H1 (cell line): ENCODE measurements around the gene VSIG10. TPM values are rescaled to one million over a fixed set of nuclear protein-coding genes. Genes with fewer than 3 reads are reported as not detected.

Experiments
- CTCF ChIA-PET: fragments of 300-600 bp; sonication (Branson Sonifier 250); formaldehyde crosslinking; loops from one replicate; lab custom pipeline; 2021; ENCODE audit not compliant: partially characterized antibody; lab: Charles Lee
- POLR2A ChIA-PET: fragments of 300-600 bp; sonication (Branson Sonifier 250); formaldehyde crosslinking; loops from one replicate; lab custom pipeline; 2021; ENCODE audit warnings: inconsistent platforms; ENCODE audit not compliant: partially characterized antibody; lab: Charles Lee
- DNase-seq, 2 experiments: peaks; one replicate each; pipeline versions ENCODE4 v3.0.0 to v3.0.0-alpha.2; 2010 to 2022; ENCODE audit warnings: low spot score in 2 of 2, low read depth in 1 of 2, mixed read lengths in 1 of 2
- FAIRE-seq: peaks from 2 replicates; lab custom pipeline; 2011; peaks lifted over from hg19 to GRCh38; lab: Jason Lieb, UNC
- H2AFZ ChIP-seq: 2 replicates; pipeline ENCODE4 v1.8.1; 2012; ENCODE audit warnings: low read length, inconsistent platforms
- H2AK5ac ChIP-seq: 2 replicates; pipeline ENCODE4 v1.6.1; 2013; ENCODE audit warnings: low read depth, low read length
- H2BK120ac ChIP-seq: replicated peaks from 2 replicates; pipeline ENCODE3; 2013; ENCODE audit warnings: low read depth, low read length, inconsistent platforms
- H2BK12ac ChIP-seq: 2 replicates; pipeline ENCODE4 v1.6.1; 2013; ENCODE audit warnings: low read depth, low read length
- H2BK15ac ChIP-seq: 2 replicates; pipeline ENCODE4 v1.6.1; 2013; ENCODE audit warnings: low read length
- H2BK20ac ChIP-seq: 2 replicates; pipeline ENCODE4 v1.6.1; 2013; ENCODE audit warnings: low read length
- H2BK5ac ChIP-seq: 2 replicates; pipeline ENCODE4 v1.6.1; 2013; ENCODE audit warnings: low read depth, low read length
- H3K14ac ChIP-seq: 2 replicates; pipeline ENCODE4 v1.6.1; 2013; ENCODE audit warnings: inconsistent platforms; ENCODE audit not compliant: insufficient read length
- H3K18ac ChIP-seq: 2 replicates; pipeline ENCODE4 v1.6.1; 2013; ENCODE audit warnings: low read length; ENCODE audit errors: extremely low read depth
- H3K23ac ChIP-seq: 2 replicates; pipeline ENCODE4 v1.6.1; 2013; ENCODE audit warnings: inconsistent platforms; ENCODE audit not compliant: insufficient read length
- H3K23me2 ChIP-seq: 2 replicates; pipeline ENCODE4 v1.6.1; 2013; ENCODE audit warnings: low read depth, low read length
- H3K27ac ChIP-seq: 2 replicates; pipeline ENCODE4 v1.6.1; 2011; ENCODE audit warnings: low read depth, low read length, inconsistent platforms
- H3K27me3 ChIP-seq, 4 experiments: replicated peaks in 1 of 4; 1 replicate in 1 of 4; 2 replicates in 3 of 4; pipeline versions ENCODE4 v1.6.1 to v1.8.1; 2011 to 2013; ENCODE audit warnings: low read length in 3 of 4, mild to moderate bottlenecking in 3 of 4, inconsistent platforms in 2 of 4, mixed read lengths in 2 of 4, moderate library complexity in 1 of 4; ENCODE audit not compliant: control insufficient read depth in 3 of 4, insufficient read depth in 3 of 4; ENCODE audit errors: extremely low read depth in 1 of 4
- H3K36me3 ChIP-seq, 4 experiments: 2 replicates each; pipeline versions ENCODE4 v1.6.1 to v1.8.1; 2011 to 2013; ENCODE audit warnings: mild to moderate bottlenecking in 4 of 4, low read length in 3 of 4, moderate library complexity in 2 of 4, control low read depth in 1 of 4, inconsistent platforms in 1 of 4; ENCODE audit not compliant: insufficient read depth in 4 of 4, control insufficient read depth in 2 of 4
- H3K4ac ChIP-seq: replicated peaks from 2 replicates; pipeline ENCODE3; 2013; ENCODE audit warnings: low read length, low read depth, mixed read lengths, inconsistent platforms; ENCODE audit not compliant: insufficient read length
- H3K4me1 ChIP-seq, 4 experiments: replicated peaks in 1 of 4; 1 replicate in 1 of 4; 2 replicates in 3 of 4; pipeline versions ENCODE4 v1.6.1 to v1.8.1; 2011 to 2013; ENCODE audit warnings: low read length in 3 of 4, inconsistent platforms in 2 of 4, mixed read lengths in 1 of 4; ENCODE audit not compliant: insufficient read depth in 4 of 4, control insufficient read depth in 3 of 4
- H3K4me2 ChIP-seq, 2 experiments: 2 replicates each; pipeline versions ENCODE4 v1.6.1 to v1.8.1; 2011 to 2013; ENCODE audit warnings: low read depth in 2 of 2, low read length in 2 of 2, control low read depth in 1 of 2, inconsistent platforms in 1 of 2, mild to moderate bottlenecking in 1 of 2; ENCODE audit not compliant: insufficient read depth in 1 of 2
- H3K4me3 ChIP-seq, 4 experiments: fragments of 200-600, 300-600 bp in 1 of 4; sonication (generic), shearing (Covaris generic), sonication (Bioruptor Twin) in 1 of 4; 2 replicates each; pipeline versions ENCODE4 v1.5.1 to v1.8.1; 2011 to 2016; ENCODE audit warnings: low read length in 4 of 4, low read depth in 3 of 4, control low read depth in 2 of 4, inconsistent platforms in 2 of 4, mild to moderate bottlenecking in 2 of 4, mixed read lengths in 1 of 4, moderate library complexity in 1 of 4; ENCODE audit not compliant: insufficient read depth in 2 of 4; ENCODE audit errors: extremely low read depth in 1 of 4
- H3K56ac ChIP-seq: replicated peaks from 2 replicates; pipeline ENCODE3; 2013; ENCODE audit warnings: low read depth, mild to moderate bottlenecking, mixed read lengths, low read length, inconsistent platforms; ENCODE audit not compliant: insufficient read length
- H3K79me1 ChIP-seq: 2 replicates; pipeline ENCODE4 v1.6.1; 2013; ENCODE audit warnings: low read depth, low read length, control low read depth
- H3K79me2 ChIP-seq, 2 experiments: 2 replicates each; pipeline versions ENCODE4 v1.6.1 to v1.8.1; 2012 to 2013; ENCODE audit warnings: low read length in 2 of 2, mild to moderate bottlenecking in 2 of 2, inconsistent platforms in 1 of 2; ENCODE audit not compliant: insufficient read depth in 2 of 2, control insufficient read depth in 1 of 2
- H3K9ac ChIP-seq, 4 experiments: replicated peaks in 1 of 4; 1 replicate in 1 of 4; 2 replicates in 3 of 4; pipeline versions ENCODE4 v1.6.1 to v1.8.1; 2011 to 2013; ENCODE audit warnings: low read depth in 3 of 4, low read length in 3 of 4, control low read depth in 2 of 4, mild to moderate bottlenecking in 2 of 4, moderate library complexity in 2 of 4, inconsistent platforms in 1 of 4; ENCODE audit errors: extremely low read depth in 1 of 4
- H3K9me3 ChIP-seq, 2 experiments: 2 replicates each; pipeline versions ENCODE4 v1.6.1 to v1.8.1; 2012 to 2013; ENCODE audit warnings: mild to moderate bottlenecking in 2 of 2, moderate library complexity in 2 of 2, control low read depth in 1 of 2, inconsistent platforms in 1 of 2, low read depth in 1 of 2, low read length in 1 of 2, mixed read lengths in 1 of 2; ENCODE audit not compliant: insufficient read depth in 2 of 2
- H4K20me1 ChIP-seq, 2 experiments: replicated peaks in 1 of 2; 2 replicates each; pipeline versions ENCODE3 to v1.8.1; 2011 to 2013; ENCODE audit warnings: inconsistent platforms in 2 of 2, low read length in 2 of 2, mild to moderate bottlenecking in 1 of 2; ENCODE audit not compliant: insufficient read depth in 2 of 2, control insufficient read depth in 1 of 2
- H4K5ac ChIP-seq: 2 replicates; pipeline ENCODE4 v1.6.1; 2013; ENCODE audit warnings: low read length, low read depth, mixed read lengths, inconsistent platforms; ENCODE audit not compliant: insufficient read length
- H4K8ac ChIP-seq: 2 replicates; pipeline ENCODE4 v1.8.0; 2013; ENCODE audit warnings: mild to moderate bottlenecking, moderate library complexity, low read length, inconsistent platforms; ENCODE audit not compliant: insufficient read depth; ENCODE audit errors: extremely low read depth
- H4K91ac ChIP-seq: replicated peaks from 2 replicates; pipeline ENCODE3; 2013; ENCODE audit warnings: low read length, mixed read lengths, inconsistent platforms; ENCODE audit not compliant: insufficient read length
- JUND ChIP-seq: IDR thresholded peaks from 2 replicates; pipeline ENCODE4 v1.6.1; 2011; ENCODE audit warnings: mild to moderate bottlenecking, improper control_type of control experiment, low read length
- WGBS, 2 experiments: shearing (Covaris generic) in 1 of 2; methylation state at CpG; one replicate each; pipeline versions ENCODE4 v1.1.6 to v1.1.7; 2013 to 2015; ENCODE audit warnings: low lambda C conversion rate in 2 of 2, mixed read lengths in 2 of 2, inconsistent platforms in 1 of 2, low coverage in 1 of 2, missing lambda C conversion rate in 1 of 2; ENCODE audit not compliant: insufficient replicate concordance in 2 of 2, insufficient coverage in 1 of 2, insufficient read length in 1 of 2; ENCODE audit errors: extremely low coverage in 1 of 2, missing lambda C conversion rate in 1 of 2; 5-methylcytosine and 5-hydroxymethylcytosine counted together
- polyA plus RNA-seq, 7 experiments: library from polyadenylated mRNA; depleted of rRNA in 3 of 7; stranded (reverse) in 5 of 7; unstranded in 2 of 7; fragments of >200 nt in 5 of 7; fragments of 200-250 nt in 2 of 7; gene quantifications; 1 replicate in 5 of 7; 2 replicates in 1 of 7; 4 replicates in 1 of 7; pipeline versions ENCODE4 v1.2.1 to v1.2.3, GENCODE V29; 2011 to 2013; ENCODE audit warnings: missing spikeins in 2 of 7, mixed read lengths in 2 of 7
- total RNA-seq: library from RNA; stranded (reverse); fragmentation: NEBNext Ultra II Directional; extraction: Animal tissue kit (Norgen Biotek cat#: 25700); gene quantifications from 2 replicates; pipeline ENCODE4 v1.2.1, GENCODE V29; 2021

Gene VSIG10
- total and polyA plus RNA-seq, 2 of the 8 experiments (the other 6 are each of a cell fraction or from before 2014, with no cell fraction given), result 34.4 to 93.6 TPM

GRCh38 chr12:118033902-118034301, 69.9 kb downstream of the VSIG10 start:
- FAIRE-seq (no peak), DNase-seq (no peak)
- Histone ChIP-seq H4K91ac (no peak overlapping the region), H2AFZ (no peak overlapping the region), H2BK15ac (no peak overlapping the region), H3K4me1 (no peaks in the 10 kb centered on the region; a peak in 1 of 7 replicates), H3K9me3 (no peaks in the 10 kb centered on the region), H3K4me2 (no peak overlapping the region), H3K79me2 (no peaks in the 10 kb centered on the region), H4K5ac (no peak overlapping the region), H3K23ac (no peak overlapping the region), H3K79me1 (no peaks in the 10 kb centered on the region; the same call in 1 of the 2 replicates), H3K23me2 (no peaks in the 10 kb centered on the region), H3K14ac (no peak overlapping the region), H3K36me3 (peaks cover 32 to 83% (median 60%) of the 10 kb centered on the region in 4 experiments), H2AK5ac (no peak overlapping the region), H3K4me3 (no peak overlapping the region), H3K9ac (no peak overlapping the region), H2BK20ac (no peak overlapping the region), H2BK5ac (no peak overlapping the region), H2BK12ac (no peak overlapping the region), H3K56ac (no peak overlapping the region), H4K8ac (no peak overlapping the region), H3K27me3 (no peaks in the 10 kb centered on the region), H2BK120ac (no peak overlapping the region), H3K27ac (no peak overlapping the region), H3K4ac (no peak overlapping the region), H3K18ac (no peak overlapping the region), H4K20me1 (peaks cover 0 to 5% of the 10 kb centered on the region in 2 experiments)
- TF ChIP-seq JUND, result no peak
- ChIA-PET POLR2A (interaction anchor here (1.2 to 12.8 kb wide), 4 partner anchors 14 to 161 kb away, joined by 3 to 113 read pairs (median 24); partner anchors contain the start of gene RFC5), CTCF (interaction anchor here (0.6 to 4.3 kb wide), 16 partner anchors 10 to 1534 kb away, joined by 3 to 22 read pairs (median 4); no protein-coding TSS in a partner anchor)
- WGBS, 2 experiments, result 88% methylated on average over 5 of the region's 5 CpGs; no CpG with 5 or more reads in 1 of the 2 experiments
